Ammon's horn (tissue), 1 donor: ENCODE measurements around the gene MN1.

Source experiments
- DNase-seq: peaks from one replicate; pipeline ENCODE4 v3.0.0-alpha.2; 2016; ENCODE audit warnings: low spot score

The MN1 gene

GRCh38 chr22:27740202-27740748, 61.3 kb downstream of the MN1 start:
- DNase-seq = no peak

DNA sequence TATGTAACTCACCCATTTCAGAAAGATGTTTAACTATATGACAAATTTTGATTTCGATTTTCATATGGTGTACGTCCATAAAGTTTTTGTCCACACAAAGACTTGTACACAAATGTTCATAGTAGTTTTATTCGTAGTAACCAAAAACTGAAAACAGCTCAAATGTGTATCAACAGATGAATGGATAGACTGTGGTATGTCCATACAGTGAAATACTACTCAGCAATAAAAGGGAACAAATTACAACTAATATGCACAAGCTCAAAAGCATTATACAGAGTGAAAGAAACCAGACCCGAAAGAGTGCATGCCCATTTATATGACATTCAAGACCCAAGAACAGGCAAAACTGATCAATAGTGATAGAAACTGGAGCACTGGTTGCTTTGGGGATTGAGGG, 64.0 kb downstream of the MN1 start:
- DNase-seq = no peak

GRCh38 chr22:27734066-27734465, 67.5 kb downstream of the MN1 start:
- DNase-seq = no peak

GRCh38 chr22:27732841-27733240, 68.7 kb downstream of the MN1 start:
- no peak for DNase-seq

GRCh38 chr22:27732391-27732790, 69.2 kb downstream of the MN1 start:
- DNase-seq = no peak

- no peak for DNase-seq
Observed at GRCh38 chr22:27731621-27732020, 69.9 kb downstream of the MN1 start.

- DNase-seq = no peak
Observed at GRCh38 chr22:27730641-27731433, 70.7 kb downstream of the MN1 start.

GRCh38 chr22:27729246-27729645, 72.3 kb downstream of the MN1 start:
- no peak for DNase-seq

DNA sequence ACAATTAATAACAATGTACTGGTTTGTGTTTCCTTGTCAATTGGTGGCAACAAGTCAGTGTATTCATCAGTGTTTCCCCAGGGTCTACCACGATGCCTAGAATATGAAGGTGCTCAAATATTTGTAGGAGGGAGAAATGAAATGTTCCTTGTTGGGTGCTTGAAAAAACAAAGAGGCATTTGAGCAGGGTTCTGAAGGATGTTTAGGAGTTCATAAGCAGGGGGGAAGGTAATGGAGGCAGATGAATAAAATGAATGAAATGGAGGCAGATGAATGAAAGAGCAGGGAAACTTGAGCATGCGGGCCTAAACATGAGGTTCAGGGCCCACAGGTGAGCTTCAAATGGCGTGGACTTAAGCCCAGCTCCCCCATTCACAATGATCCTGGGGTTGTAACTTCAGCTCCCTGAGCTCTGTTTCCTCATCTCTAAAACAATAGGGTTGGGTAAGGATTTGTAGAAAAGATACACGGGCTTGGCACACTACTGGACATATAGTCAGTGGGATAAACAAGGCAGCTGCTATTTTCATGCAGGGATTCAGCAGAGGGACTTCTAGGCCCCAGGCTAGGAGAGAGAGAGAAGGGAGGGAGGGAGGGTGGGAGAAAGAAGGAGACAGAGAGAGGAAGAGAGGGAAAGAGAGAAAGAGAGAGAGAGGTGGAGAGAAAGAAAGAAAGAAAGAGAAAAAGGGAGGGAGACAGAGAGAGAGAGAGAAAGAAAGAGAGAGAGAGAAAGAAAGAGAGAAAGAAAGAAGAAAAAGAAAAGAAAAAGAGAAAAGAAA, 73.7 kb downstream of the MN1 start:
- DNase-seq = no peak

- no peak for DNase-seq
Observed at GRCh38 chr22:27726686-27727449, 74.7 kb downstream of the MN1 start.

DNA sequence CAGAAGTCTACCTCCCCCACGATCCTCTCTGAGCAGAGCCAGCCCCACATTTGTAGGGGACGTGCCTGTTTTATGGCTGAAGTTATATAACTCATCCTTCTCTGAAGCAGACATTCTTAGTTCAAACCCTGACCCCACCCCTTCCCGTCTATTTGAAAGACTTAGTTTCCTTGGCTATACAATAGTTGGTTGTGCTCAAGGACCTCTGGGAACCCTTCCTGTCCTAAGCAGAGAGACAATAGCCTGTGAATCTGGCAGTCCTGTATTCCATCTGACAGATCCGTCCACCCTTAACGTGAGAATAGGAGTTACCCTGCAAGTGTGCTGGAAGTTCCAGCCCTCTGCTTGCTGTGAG, 75.2 kb downstream of the MN1 start:
- DNase-seq = no peak

DNA sequence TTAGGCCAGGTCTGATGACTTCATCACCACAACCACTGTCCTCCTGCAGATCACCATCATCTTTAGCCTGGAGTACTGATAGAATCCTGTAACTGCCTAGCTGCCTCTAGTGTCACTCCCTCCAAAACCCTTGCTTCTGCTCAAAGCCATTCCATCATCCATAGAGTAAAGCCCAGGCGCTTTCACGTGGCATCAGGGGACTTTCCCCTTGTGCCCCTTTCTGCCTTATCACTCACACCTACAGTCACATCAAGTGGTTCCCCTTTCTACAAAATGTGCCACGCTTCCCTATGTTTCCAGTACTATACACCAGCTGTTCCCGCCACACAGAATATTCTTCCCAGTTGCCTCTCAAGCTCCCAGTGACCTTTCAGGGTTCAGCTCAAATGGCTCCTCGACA, 75.9 kb downstream of the MN1 start:
- DNase-seq = no peak

DNA sequence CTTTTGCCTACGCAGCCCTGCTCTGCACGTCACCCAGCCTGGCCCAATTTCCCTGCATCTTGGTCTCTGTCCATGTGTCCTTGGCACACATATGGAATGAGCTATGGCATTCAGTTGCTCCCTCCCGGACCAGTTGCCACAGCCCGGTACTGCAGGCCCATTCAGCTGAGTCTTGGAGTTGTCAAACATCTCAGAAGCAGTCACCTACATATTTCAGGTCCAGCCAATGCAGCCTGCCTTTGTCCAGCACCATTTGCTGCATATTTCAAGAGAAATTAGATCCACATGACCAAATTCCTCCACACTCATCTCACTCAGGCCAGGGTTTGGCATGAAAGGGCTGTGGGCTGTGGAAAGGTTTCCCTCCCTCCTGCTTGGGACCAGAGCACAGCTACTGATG, 76.8 kb downstream of the MN1 start:
- DNase-seq = no peak

DNA sequence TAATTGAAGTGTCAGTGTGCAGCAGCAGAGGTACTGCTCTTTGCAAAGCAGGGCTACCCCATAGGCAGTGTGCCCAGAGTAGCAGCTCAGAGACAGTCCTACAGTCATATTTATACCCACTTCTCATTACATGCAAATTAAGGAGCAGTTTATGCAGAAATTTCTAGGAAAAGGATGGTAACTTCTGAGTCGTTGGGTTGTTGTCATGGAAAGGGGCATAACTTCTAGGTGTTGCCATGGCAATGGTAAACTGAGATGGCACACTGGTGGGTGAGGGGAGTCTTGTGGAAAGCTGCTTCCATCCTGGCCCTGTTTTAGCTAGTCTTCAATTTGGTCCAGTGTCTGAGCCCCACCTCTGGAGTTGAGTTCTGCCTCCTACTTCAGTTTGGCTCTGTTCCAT, 77.4 kb downstream of the MN1 start:
- DNase-seq = no peak

DNA sequence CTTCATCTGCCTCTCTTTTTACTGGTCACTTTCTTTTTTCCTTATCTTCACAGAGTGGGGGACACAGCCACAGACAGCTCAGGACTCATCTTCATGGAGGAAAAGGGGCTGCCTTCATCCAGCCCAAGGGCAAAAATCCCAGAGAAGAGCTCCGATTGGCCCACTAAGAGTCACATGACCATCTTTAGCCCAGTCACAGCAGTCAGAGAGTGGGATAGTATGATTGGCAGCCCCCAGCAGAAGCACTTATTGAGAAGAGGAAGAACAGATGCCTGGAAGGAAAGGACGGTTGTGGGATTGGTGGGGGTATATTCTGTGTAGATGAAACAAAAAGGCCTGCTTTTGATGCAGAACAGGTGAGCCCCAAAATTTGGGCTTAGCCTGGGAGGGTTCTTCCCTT, 77.8 kb downstream of the MN1 start:
- DNase-seq = no peak

GRCh38 chr22:27723158-27723557, 78.4 kb downstream of the MN1 start:
- no peak for DNase-seq

- DNase-seq = no peak
Observed at GRCh38 chr22:27720860-27721259, 80.7 kb downstream of the MN1 start.

- peak; percentile 79 for DNase-seq
Observed at GRCh38 chr22:27719535-27720227, 81.9 kb downstream of the MN1 start.

DNA sequence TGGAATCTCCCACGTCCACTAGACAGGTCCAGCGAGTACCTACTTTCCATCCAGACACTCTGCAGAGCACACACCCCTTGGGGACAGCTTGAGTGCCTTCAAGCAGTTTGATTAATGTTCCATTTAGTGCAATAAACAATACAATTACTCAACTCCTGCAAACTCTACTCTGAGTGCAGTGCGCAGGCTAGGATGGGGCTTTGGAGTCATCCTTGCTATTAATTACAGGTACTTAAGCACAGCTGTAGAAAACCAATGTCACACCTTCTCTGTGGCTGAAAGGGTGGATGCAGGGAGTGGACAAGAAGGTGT, 82.6 kb downstream of the MN1 start:
- no peak for DNase-seq

DNA sequence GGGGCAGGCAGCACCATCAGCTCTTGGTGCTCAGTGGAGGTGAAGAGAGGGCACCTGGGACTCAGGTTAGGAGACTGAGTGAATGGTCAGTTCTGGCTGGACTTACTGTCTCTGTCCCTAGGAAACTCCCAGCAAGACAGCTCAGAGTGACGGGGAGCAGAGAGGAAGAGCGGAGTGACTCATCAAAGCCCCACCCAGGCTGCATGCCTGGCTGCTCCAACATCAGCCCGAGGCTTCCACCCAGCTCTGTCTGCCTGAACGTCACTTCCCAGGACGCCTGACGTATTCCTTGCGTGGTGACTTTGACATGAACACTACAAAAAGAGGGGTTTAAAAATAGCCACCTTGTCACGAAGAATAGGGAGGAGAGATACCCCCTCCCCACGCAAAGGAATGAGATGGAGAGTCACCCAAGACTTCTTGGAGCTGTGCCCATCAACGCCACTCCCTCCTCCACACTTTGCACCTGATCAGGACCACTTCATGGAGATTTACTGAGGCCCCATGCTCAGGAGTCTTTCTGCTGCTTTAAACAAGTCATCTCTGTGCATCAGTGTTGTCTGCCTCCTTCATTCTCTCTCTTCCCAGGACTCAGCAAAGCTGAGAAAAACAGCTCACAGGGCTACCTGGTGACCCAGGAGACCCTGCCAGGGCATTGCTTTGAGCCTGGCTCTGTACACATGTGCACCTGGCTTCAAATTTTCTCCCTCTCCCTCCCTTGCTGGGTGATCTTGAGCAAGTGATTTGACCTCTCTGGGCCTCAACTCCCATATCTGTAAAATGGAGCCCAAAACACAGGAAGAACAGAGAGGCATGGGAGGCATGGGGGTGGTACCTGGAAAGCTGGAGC, 83.1 kb downstream of the MN1 start:
- no peak for DNase-seq

DNA sequence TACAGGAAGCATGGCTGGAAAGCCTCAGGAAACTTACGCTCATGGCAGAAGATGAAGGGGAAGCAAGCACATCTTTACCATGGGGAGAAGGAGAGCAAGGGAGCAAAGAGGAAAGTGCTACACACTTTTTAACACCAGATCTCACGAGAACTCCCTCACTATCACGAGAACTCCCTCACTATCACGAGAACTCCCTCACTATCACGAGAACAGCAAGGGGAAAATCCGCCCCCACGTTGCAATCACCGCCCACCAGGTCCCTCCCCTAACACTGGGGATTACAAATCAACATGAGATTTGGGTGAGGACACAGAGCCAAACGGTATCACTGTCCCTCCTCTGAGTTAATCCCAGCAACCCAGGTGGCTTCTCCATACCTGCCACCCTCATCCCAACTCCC, 84.5 kb downstream of the MN1 start:
- DNase-seq = no peak
